HG03565 (cell line): ENCODE data around the gene FBXO5.

Source experiments
- ATAC-seq: cut with Tn5 transposase; IDR thresholded peaks from one replicate; pipeline ENCODE4 v1.9.1; 2021; ENCODE audit warnings: mild to moderate bottlenecking, moderate library complexity; ENCODE audit not compliant: unreplicated experiment

Gene FBXO5

GRCh38 chr6:152952866-152953509 lies 29.9 kb downstream of the FBXO5 start:
- ATAC-seq = no peak

DNA sequence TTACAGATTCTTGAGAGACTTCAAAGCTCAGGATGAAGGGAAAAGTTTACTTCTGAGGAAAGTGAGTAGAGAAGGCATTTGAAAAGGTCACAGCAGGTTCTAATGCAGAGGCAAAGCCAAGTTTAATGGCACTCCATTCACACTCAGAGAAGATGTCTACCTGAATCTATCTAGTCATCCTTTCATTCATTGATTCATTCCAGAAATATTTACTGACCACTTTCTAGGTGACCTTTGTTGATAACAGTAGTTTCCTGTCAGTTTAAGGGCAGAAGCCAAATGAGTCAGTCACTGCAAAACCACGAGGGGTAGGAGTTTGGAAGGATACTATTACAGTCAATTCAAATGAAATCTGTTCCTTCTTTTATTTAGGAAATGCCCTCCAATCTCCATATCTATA lies 30.8 kb downstream of the FBXO5 start:
- no peak for ATAC-seq

DNA sequence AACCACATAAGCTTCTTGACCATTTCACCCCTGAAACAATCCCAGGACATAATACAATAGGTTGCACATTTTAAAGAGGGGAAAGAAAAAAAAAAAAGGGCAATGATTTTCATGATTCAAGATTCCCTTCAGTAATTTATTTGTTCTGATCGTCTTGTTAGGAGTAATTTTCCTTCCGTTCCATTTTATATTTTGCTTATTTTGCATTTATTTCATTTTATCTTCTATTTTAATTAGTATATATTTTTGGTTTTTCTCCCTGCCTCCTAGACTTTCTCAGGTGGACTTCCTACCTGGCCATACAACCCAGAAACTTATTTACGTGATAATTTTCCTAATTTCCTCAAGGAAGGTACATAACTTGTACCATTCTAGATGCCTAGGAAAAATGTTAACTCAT lies 32.6 kb downstream of the FBXO5 start:
- no peak for ATAC-seq

- peak; percentile 80 for ATAC-seq
Measured at GRCh38 chr6:152948150-152948768, 34.6 kb downstream of the FBXO5 start.

DNA sequence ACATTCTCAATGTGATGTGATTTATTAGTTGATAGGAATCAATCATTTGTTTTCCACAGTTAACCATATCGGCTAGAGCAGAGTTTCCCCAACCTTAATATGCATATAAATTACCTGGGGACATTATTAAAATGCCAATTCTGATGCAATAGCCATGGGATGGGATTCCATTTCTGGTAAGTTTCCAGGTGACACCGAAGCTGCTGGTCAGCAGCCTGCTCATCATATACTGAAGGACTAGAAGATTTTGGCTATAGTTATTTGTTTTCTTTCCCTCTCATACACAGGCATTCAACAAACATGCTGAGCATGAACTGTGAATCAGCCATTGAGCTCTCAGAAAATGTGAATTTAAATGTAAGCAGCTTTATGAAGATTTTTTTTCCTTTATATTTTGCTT lies 35.8 kb downstream of the FBXO5 start:
- ATAC-seq = no peak

DNA sequence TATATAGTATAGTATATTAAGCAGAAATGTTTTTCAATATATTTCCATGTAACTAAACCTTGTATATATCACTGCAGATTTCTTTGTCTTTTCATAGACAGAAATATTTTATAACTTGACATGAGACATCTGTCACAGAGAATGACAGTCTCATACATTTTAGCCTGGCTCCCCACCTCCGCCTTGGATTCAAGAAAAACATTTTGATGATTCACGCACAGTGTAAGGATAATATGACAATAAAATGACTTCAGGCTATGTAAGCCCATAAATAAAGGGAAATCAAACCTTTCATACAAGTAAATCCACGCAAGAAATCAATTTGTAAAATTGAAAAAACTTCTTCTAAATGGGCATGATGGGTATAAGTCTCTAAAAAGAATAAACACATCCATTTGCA lies 36.4 kb downstream of the FBXO5 start:
- no peak for ATAC-seq

GRCh38 chr6:152943260-152943897 lies 39.5 kb downstream of the FBXO5 start:
- no peak for ATAC-seq

DNA sequence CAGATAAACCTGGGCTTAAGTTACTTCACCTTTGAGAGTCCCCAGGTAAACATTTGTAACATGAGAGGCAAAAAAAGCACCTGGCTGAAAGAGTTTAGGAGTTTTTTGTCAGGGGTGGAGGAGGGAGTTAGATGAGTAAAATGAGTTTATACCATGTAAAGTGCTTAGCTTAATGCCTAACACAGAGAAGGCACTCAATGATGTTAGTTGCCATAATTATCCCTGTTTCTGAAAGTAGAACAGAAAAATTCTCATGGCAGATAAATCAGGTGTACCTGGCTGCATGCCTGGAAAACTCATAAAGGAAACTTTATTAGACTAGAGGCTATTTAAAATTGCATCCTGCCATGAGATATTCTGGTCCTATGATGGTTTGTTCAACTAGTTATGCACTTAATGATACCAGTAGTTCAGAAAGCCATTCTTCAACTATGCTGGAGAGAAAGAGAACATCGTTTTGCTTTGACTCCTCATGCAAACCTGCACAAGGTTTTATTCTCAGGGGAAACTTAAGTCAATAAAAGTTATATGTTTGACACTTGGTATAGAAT lies 40.4 kb downstream of the FBXO5 start:
- ATAC-seq = no peak

DNA sequence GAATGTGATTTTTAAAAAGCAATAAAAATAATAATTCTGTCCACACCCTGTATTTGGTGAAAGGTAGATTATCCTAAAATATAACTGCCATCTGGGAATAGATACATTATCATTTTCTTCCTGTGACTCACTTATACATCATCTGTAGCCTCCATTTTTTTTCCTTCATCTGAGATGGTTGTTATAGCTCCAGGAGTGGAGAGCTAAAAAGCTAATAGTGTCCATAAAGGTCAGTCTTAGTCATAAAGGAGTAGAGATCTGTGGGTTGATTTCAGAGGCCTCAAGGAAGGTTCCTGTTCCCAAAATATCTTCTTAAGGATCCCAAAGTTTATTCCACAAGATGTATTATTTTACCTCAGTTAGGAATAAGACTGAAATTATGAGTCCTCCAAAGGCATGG lies 41.1 kb downstream of the FBXO5 start:
- no peak for ATAC-seq

GRCh38 chr6:152932865-152933264 lies 50.0 kb downstream of the FBXO5 start:
- no peak for ATAC-seq

DNA sequence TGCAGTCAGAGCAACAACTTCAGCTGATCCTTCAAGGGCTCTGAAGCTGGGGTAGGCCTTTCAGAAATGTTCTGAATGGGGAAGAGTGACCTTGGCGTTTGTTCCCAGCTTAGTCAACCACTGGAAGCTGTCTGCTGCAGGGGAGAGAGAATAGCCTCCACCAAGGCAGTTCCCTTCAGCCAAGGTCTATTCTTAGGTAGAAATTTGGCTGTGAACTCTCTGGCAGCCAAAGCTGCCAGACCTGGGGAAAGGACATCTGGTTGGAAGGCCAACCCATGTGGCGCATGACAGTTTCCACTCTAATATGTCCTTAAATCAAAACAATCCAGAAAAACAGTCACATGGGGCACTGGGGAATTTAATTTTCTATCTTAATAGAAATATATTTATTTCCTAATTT lies 60.1 kb downstream of the FBXO5 start:
- ATAC-seq = no peak
